Lung (tissue), 12 donors: ENCODE measurements around the gene CHIA. TPM values are rescaled to one million over a fixed set of nuclear protein-coding genes. Genes with fewer than 3 reads are reported as not detected.

Experiments
- ATAC-seq: fragments of 200-7000 bp; cut with Tn5 transposase; one replicate; pipeline ENCODE4 v1.9.1; 2020; ENCODE audit warnings: moderate number of reproducible peaks; ENCODE audit not compliant: insufficient read depth, low FRiP score
- DNase-seq, 3 donors: peaks; one replicate each; pipeline ENCODE4 v3.0.0-alpha.2; 2013 to 2017
- H3K27ac ChIP-seq, 2 donors: one replicate each; pipeline ENCODE4 v1.5.1; 2013; ENCODE audit warnings: mild to moderate bottlenecking in 2 of 2, moderate library complexity in 2 of 2, control low read depth in 1 of 2, inconsistent platforms in 1 of 2, low read depth in 1 of 2, low read length in 1 of 2
- H3K27me3 ChIP-seq, 3 donors: one replicate each; pipeline ENCODE4 v1.5.1; 2013; ENCODE audit warnings: low read length in 2 of 3; ENCODE audit not compliant: control insufficient read depth in 3 of 3, insufficient read depth in 3 of 3
- H3K36me3 ChIP-seq, 4 donors: one replicate each; pipeline ENCODE4 v1.5.1; 2013; ENCODE audit warnings: low read length in 4 of 4, mild to moderate bottlenecking in 1 of 4, moderate library complexity in 1 of 4; ENCODE audit not compliant: control insufficient read depth in 4 of 4, insufficient read depth in 4 of 4
- H3K4me1 ChIP-seq, 5 donors: one replicate each; pipeline ENCODE4 v1.5.1; 2013; ENCODE audit warnings: low read length in 5 of 5, mild to moderate bottlenecking in 2 of 5, moderate library complexity in 1 of 5; ENCODE audit not compliant: control insufficient read depth in 5 of 5, insufficient read depth in 5 of 5
- H3K4me3 ChIP-seq: one replicate; pipeline ENCODE4 v1.5.1; 2013; ENCODE audit warnings: mild to moderate bottlenecking, control low read depth, moderate library complexity
- H3K9ac ChIP-seq, 2 donors: one replicate each; pipeline ENCODE4 v1.5.1; 2013; ENCODE audit warnings: low read length in 2 of 2, control low read depth in 1 of 2; ENCODE audit not compliant: insufficient read depth in 1 of 2
- H3K9me3 ChIP-seq, 4 donors: one replicate each; pipeline ENCODE4 v1.5.1; 2013; ENCODE audit warnings: low read length in 3 of 4, mild to moderate bottlenecking in 1 of 4, moderate library complexity in 1 of 4; ENCODE audit not compliant: control insufficient read depth in 4 of 4, insufficient read depth in 3 of 4
- CTCF ChIP-seq: IDR thresholded peaks from 2 replicates; pipeline ENCODE4 v1.5.1; 2012; ENCODE audit warnings: mild to moderate bottlenecking; ENCODE audit errors: control extremely low read depth, extremely low read depth
- WGBS, 2 donors: extraction: QIAGEN DNeasy Blood & Tissue Kit; methylation state at CpG; one replicate each; pipeline ENCODE4 v1.1.7; 2013; 5-methylcytosine and 5-hydroxymethylcytosine counted together
- polyA plus RNA-seq, 2 donors: library from polyadenylated mRNA; stranded (reverse); fragments of 200-250 nt; gene quantifications; one replicate each; pipeline ENCODE4 v1.2.1, GENCODE V29; 2013
- total RNA-seq, 2 donors: library from RNA; depleted of rRNA in 1 of 2; stranded (reverse); fragments of >200 nt in 1 of 2; gene quantifications; one replicate each; pipeline ENCODE4 v1.2.1, GENCODE V29; 2014 to 2021
- donor health status: control.
- donor health status: control.
- donor health status: Bipolar disorder and iron deficiency.
- donor health status: healthy.
- donor health status: DM: yes; HTN: yes; CAD: no.

The CHIA gene
- total and polyA plus RNA-seq, 4 donors, result 0.47 to 11.4 (median 2.4) TPM

- TF ChIP-seq CTCF, result no peak
- ATAC-seq, result no peak
- H3K9me3 ChIP-seq, result peaks cover 0 to 2% (median 0%) of the 10 kb centered on the region in 4 donors
- H3K9ac ChIP-seq, result no peak overlapping the region
- no peak overlapping the region for H3K4me3 ChIP-seq
- no peak overlapping the region for H3K27ac ChIP-seq
- no peak for DNase-seq
- H3K36me3 ChIP-seq, result no peaks in the 10 kb centered on the region
- no peaks in the 10 kb centered on the region for H3K4me1 ChIP-seq
- WGBS, 2 donors, result 78 to 80% methylated on average over 1 of the region's 1 CpG
- H3K27me3 ChIP-seq, result no peaks in the 10 kb centered on the region
Measured at GRCh38 chr1:111253876-111254275, 36.8 kb upstream of the CHIA start.

GRCh38 chr1:111256988-111257658 is 33.5 kb upstream of the CHIA start:
- Histone ChIP-seq H3K27me3 (no peaks in the 10 kb centered on the region), H3K36me3 (no peaks in the 10 kb centered on the region), H3K4me1 (no peaks in the 10 kb centered on the region), H3K27ac (no peak overlapping the region), H3K9ac (no peak overlapping the region), H3K4me3 (no peak overlapping the region), H3K9me3 (peaks cover 0 to 2% (median 0%) of the 10 kb centered on the region in 4 donors)
- DNase-seq (peak in 1 of 3 donors; percentile 25), ATAC-seq (no peak)
- no peak for TF ChIP-seq CTCF
- 64 to 80% methylated on average over 8 of the region's 8 CpGs for WGBS, 2 donors

GRCh38 chr1:111267801-111268508 is 22.7 kb upstream of the CHIA start:
- WGBS, 2 donors, result 75 to 84% methylated on average over 4 of the region's 4 CpGs
- Histone ChIP-seq H3K9me3 (peaks cover 0 to 5% (median 0%) of the 10 kb centered on the region in 4 donors), H3K27ac (no peak overlapping the region), H3K9ac (no peak overlapping the region), H3K36me3 (no peaks in the 10 kb centered on the region), H3K27me3 (peaks cover 0 to 34% (median 25%) of the 10 kb centered on the region in 3 donors), H3K4me3 (no peak overlapping the region), H3K4me1 (peaks cover 0 to 7% (median 0%) of the 10 kb centered on the region in 5 donors)
- ATAC-seq (no peak), DNase-seq (no peak)
- no peak for TF ChIP-seq CTCF
